H9 (cell line): Measurements from ENCODE around the gene MRPL39. TPM values are rescaled to one million over a fixed set of nuclear protein-coding genes. Genes with fewer than 3 reads are reported as not detected.

ENCODE experiments used
- DNase-seq: peaks from one replicate; pipeline ENCODE4 v3.0.0-alpha.2; 2017
- H2AFZ ChIP-seq: one replicate; pipeline ENCODE4 v1.6.1; 2013; ENCODE audit warnings: mild to moderate bottlenecking, low read length, control low read depth, moderate library complexity
- H2AK5ac ChIP-seq: 2 replicates; pipeline ENCODE4 v1.6.1; 2013; ENCODE audit warnings: low read length, control low read depth, mixed read lengths; ENCODE audit not compliant: insufficient read length
- H2BK120ac ChIP-seq: one replicate; pipeline ENCODE4 v1.6.1; 2013; ENCODE audit warnings: low read depth, mild to moderate bottlenecking, low read length, control low read depth, inconsistent platforms; ENCODE audit not compliant: poor library complexity, severe bottlenecking
- H2BK12ac ChIP-seq: 2 replicates; pipeline ENCODE4 v1.6.1; 2013; ENCODE audit warnings: low read length, control low read depth, mixed read lengths, low read depth; ENCODE audit not compliant: insufficient read length
- H2BK15ac ChIP-seq: 2 replicates; pipeline ENCODE4 v1.6.1; 2013; ENCODE audit warnings: low read depth, low read length, control low read depth
- H2BK20ac ChIP-seq: one replicate; pipeline ENCODE4 v1.6.1; 2013; ENCODE audit warnings: low read depth, mild to moderate bottlenecking, low read length, control low read depth, inconsistent platforms; ENCODE audit not compliant: poor library complexity, severe bottlenecking
- H2BK5ac ChIP-seq: 2 replicates; pipeline ENCODE4 v1.6.1; 2013; ENCODE audit warnings: low read length, control low read depth, mixed read lengths; ENCODE audit not compliant: insufficient read length
- H3K14ac ChIP-seq: 2 replicates; pipeline ENCODE4 v1.6.1; 2013; ENCODE audit warnings: low read length, control low read depth; ENCODE audit not compliant: insufficient read depth
- H3K18ac ChIP-seq: 2 replicates; pipeline ENCODE4 v1.6.1; 2013; ENCODE audit warnings: low read depth, mild to moderate bottlenecking, mixed read lengths, low read length, control low read depth; ENCODE audit not compliant: insufficient read length
- H3K23ac ChIP-seq: 2 replicates; pipeline ENCODE4 v1.6.1; 2013; ENCODE audit warnings: low read length, control low read depth, mixed read lengths, low read depth; ENCODE audit not compliant: insufficient read length
- H3K23me2 ChIP-seq: 2 replicates; pipeline ENCODE4 v1.6.1; 2013; ENCODE audit warnings: low read depth, mild to moderate bottlenecking, mixed read lengths, low read length, control low read depth; ENCODE audit not compliant: insufficient read length, poor library complexity, severe bottlenecking
- H3K27ac ChIP-seq: 2 replicates; pipeline ENCODE4 v1.5.1; 2013; ENCODE audit warnings: low read length, control low read depth, mixed read lengths, low read depth; ENCODE audit not compliant: insufficient read length
- H3K27me3 ChIP-seq: 2 replicates; pipeline ENCODE4 v1.6.1; 2013; ENCODE audit warnings: low read length, control low read depth, inconsistent platforms; ENCODE audit not compliant: insufficient read depth
- H3K4ac ChIP-seq: 2 replicates; pipeline ENCODE4 v1.6.1; 2013; ENCODE audit warnings: low read depth, mild to moderate bottlenecking, control low read depth, inconsistent platforms, low read length, moderate library complexity
- H3K4me1 ChIP-seq: 2 replicates; pipeline ENCODE4 v1.6.1; 2013; ENCODE audit warnings: low read length, control low read depth, inconsistent platforms; ENCODE audit not compliant: insufficient read depth
- H3K4me2 ChIP-seq: 2 replicates; pipeline ENCODE4 v1.6.1; 2013; ENCODE audit warnings: low read length, control low read depth, mixed read lengths; ENCODE audit not compliant: insufficient read length, insufficient read depth
- H3K56ac ChIP-seq: 2 replicates; pipeline ENCODE4 v1.6.1; 2013; ENCODE audit warnings: low read depth, mild to moderate bottlenecking, mixed read lengths, low read length, control low read depth; ENCODE audit not compliant: insufficient read length
- H3K79me1 ChIP-seq: 2 replicates; pipeline ENCODE4 v1.6.1; 2013; ENCODE audit warnings: low read depth, mild to moderate bottlenecking, moderate library complexity, low read length, control low read depth, inconsistent platforms; ENCODE audit not compliant: insufficient read depth, poor library complexity, severe bottlenecking
- H3K79me2 ChIP-seq: 2 replicates; pipeline ENCODE4 v1.6.1; 2013; ENCODE audit warnings: low read length, control low read depth, inconsistent platforms; ENCODE audit not compliant: insufficient read depth
- H3K9ac ChIP-seq: 2 replicates; pipeline ENCODE4 v1.6.1; 2013; ENCODE audit warnings: low read length, control low read depth, mixed read lengths; ENCODE audit not compliant: insufficient read length; ENCODE audit errors: extremely low read depth
- H3K9me3 ChIP-seq: one replicate; pipeline ENCODE4 v1.6.1; 2013; ENCODE audit warnings: low read depth, low read length, inconsistent platforms; ENCODE audit not compliant: control insufficient read depth
- H3T11ph ChIP-seq: one replicate; pipeline ENCODE4 v1.6.1; 2013; ENCODE audit warnings: mild to moderate bottlenecking, low read length, control low read depth, inconsistent platforms
- H4K20me1 ChIP-seq: one replicate; pipeline ENCODE4 v1.6.1; 2013; ENCODE audit not compliant: control insufficient read depth, insufficient read length, insufficient read depth
- H4K5ac ChIP-seq: 2 replicates; pipeline ENCODE4 v1.6.1; 2013; ENCODE audit warnings: low read depth, mild to moderate bottlenecking, mixed read lengths, low read length, control low read depth; ENCODE audit not compliant: insufficient read length
- H4K8ac ChIP-seq: replicated peaks from 2 replicates; pipeline ENCODE4 v1.6.1; 2013; ENCODE audit warnings: low read length, control low read depth, mixed read lengths, low read depth; ENCODE audit not compliant: insufficient read length
- H4K91ac ChIP-seq: 2 replicates; pipeline ENCODE4 v1.6.1; 2013; ENCODE audit warnings: low read depth, mild to moderate bottlenecking, moderate library complexity, mixed read lengths, low read length, control low read depth; ENCODE audit not compliant: insufficient read length
- H3K27ac Mint-ChIP-seq, 3 experiments: 2 replicates in 2 of 3; 3 replicates in 1 of 3; pipeline ENCODE4 v1.8.0; 2020 to 2021; ENCODE audit warnings: mixed read lengths in 3 of 3, mild to moderate bottlenecking in 1 of 3, moderate library complexity in 1 of 3
- H3K27me3 Mint-ChIP-seq: 2 replicates; pipeline ENCODE4 v1.8.0; 2021; ENCODE audit warnings: low read depth, mild to moderate bottlenecking, moderate library complexity, mixed read lengths
- H3K36me3 Mint-ChIP-seq, 3 experiments: 2 replicates in 2 of 3; 3 replicates in 1 of 3; pipeline ENCODE4 v1.8.0; 2020 to 2021; ENCODE audit warnings: low read depth in 3 of 3, mixed read lengths in 3 of 3; ENCODE audit not compliant: insufficient read depth in 1 of 3
- H3K4me1 Mint-ChIP-seq, 2 experiments: 2 replicates each; pipeline ENCODE4 v1.8.0; 2020; ENCODE audit warnings: mixed read lengths in 2 of 2
- H3K4me3 Mint-ChIP-seq, 2 experiments: 2 replicates in 1 of 2; 3 replicates in 1 of 2; pipeline ENCODE4 v1.8.0; 2020 to 2021; ENCODE audit warnings: mild to moderate bottlenecking in 2 of 2, mixed read lengths in 2 of 2, moderate library complexity in 1 of 2
- H3K9me3 Mint-ChIP-seq, 2 experiments: 2 replicates in 1 of 2; 3 replicates in 1 of 2; pipeline ENCODE4 v1.8.0; 2020; ENCODE audit warnings: mild to moderate bottlenecking in 2 of 2, mixed read lengths in 2 of 2, moderate library complexity in 1 of 2
- WGBS: extraction: QIAGEN DNeasy Blood & Tissue Kit; methylation state at CpG from one replicate; pipeline ENCODE4 v1.1.7; 2013; ENCODE audit warnings: missing lambda C conversion rate, low lambda C conversion rate, mixed read lengths; ENCODE audit not compliant: insufficient read length; ENCODE audit errors: extremely low coverage; 5-methylcytosine and 5-hydroxymethylcytosine counted together
- total RNA-seq: library from RNA; stranded (reverse); gene quantifications from 2 replicates; pipeline ENCODE4 v1.2.1, GENCODE V29; 2021
- TF ChIP-seq, protein P1 (sequence below): fragments of 200-600 bp; sonication (generic); conservative IDR thresholded peaks from 3 replicates; pipeline ENCODE4 v1.8.0; 2021; ENCODE audit warnings: antibody characterized with exemption, mild to moderate bottlenecking

Gene MRPL39
- total RNA-seq, 1 experiment from 2014 or later: 58.8 TPM

DNA sequence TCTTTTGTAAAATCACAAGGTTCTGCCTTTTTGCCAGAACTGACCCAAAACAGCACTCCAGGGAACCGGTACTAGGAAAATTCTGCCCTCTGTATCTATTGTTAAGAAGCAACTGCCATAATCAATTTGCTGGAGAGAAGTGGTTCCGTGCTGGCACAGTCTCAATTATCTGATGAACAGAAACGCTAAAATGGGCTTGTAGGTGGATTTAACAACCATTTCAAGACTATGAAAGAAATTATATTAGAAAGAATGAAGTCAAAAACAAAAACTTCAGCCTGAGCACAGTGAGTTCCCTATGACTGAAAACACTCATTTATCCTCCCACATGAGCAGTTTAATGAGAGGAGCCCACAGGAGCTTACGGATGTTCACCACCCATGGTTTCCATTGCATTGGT, 36.2 kb upstream of the MRPL39 start:
- Histone ChIP-seq H2BK20ac (no peak overlapping the region), H3K23ac (no peak overlapping the region), H3K79me1 (no peaks in the 10 kb centered on the region), H3K27me3 (peaks cover 2% of the 10 kb centered on the region; the same call in 1 of the 2 replicates), H3T11ph (no peak overlapping the region), H3K79me2 (no peaks in the 10 kb centered on the region), H3K23me2 (peaks cover 12% of the 10 kb centered on the region), H3K56ac (no peak overlapping the region), H3K4me2 (no peak overlapping the region), H3K9ac (no peak overlapping the region), H2AFZ (no peak overlapping the region), H4K5ac (no peak overlapping the region), H2BK5ac (no peak overlapping the region), H3K4me1 (no peaks in the 10 kb centered on the region), H2BK12ac (no peak overlapping the region), H3K9me3 (no peaks in the 10 kb centered on the region), H4K91ac (no peak overlapping the region), H3K27ac (no peak overlapping the region), H3K18ac (no peak overlapping the region), H4K8ac (no peak overlapping the region), H4K20me1 (no peaks in the 10 kb centered on the region), H3K14ac (no peak overlapping the region), H3K4ac (no peak overlapping the region), H2AK5ac (no peak overlapping the region), H2BK120ac (no peak overlapping the region), H2BK15ac (no peak overlapping the region)
- Mint-ChIP-seq H3K9me3 (no peaks in the 10 kb centered on the region), H3K27me3 (peaks cover 37% of the 10 kb centered on the region), H3K4me1 (peaks cover 17 to 24% of the 10 kb centered on the region in 2 experiments), H3K36me3 (no peaks in the 10 kb centered on the region; a peak in 1 of 7 replicates), H3K27ac (no peak overlapping the region), H3K4me3 (no peak overlapping the region)
- no peak for DNase-seq
- whole genome bisulfite sequencing: no CpG with 5 or more reads among the region's 4 CpGs
- TF ChIP-seq, protein P1, sequence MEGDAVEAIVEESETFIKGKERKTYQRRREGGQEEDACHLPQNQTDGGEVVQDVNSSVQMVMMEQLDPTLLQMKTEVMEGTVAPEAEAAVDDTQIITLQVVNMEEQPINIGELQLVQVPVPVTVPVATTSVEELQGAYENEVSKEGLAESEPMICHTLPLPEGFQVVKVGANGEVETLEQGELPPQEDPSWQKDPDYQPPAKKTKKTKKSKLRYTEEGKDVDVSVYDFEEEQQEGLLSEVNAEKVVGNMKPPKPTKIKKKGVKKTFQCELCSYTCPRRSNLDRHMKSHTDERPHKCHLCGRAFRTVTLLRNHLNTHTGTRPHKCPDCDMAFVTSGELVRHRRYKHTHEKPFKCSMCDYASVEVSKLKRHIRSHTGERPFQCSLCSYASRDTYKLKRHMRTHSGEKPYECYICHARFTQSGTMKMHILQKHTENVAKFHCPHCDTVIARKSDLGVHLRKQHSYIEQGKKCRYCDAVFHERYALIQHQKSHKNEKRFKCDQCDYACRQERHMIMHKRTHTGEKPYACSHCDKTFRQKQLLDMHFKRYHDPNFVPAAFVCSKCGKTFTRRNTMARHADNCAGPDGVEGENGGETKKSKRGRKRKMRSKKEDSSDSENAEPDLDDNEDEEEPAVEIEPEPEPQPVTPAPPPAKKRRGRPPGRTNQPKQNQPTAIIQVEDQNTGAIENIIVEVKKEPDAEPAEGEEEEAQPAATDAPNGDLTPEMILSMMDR: no peak
